Left lobe of liver (tissue), 2 donors: ENCODE data around the gene TSPAN4. TPM values are rescaled to one million over a fixed set of nuclear protein-coding genes. Genes with fewer than 3 reads are reported as not detected.
A peak's percentile ranks its signal among the peaks of the same experiment; 100 is the strongest.

Source experiments
- ATAC-seq: fragments of 200-7000 bp; cut with Tn5 transposase; one replicate; pipeline ENCODE4 v1.9.1; 2020; ENCODE audit warnings: mild to moderate bottlenecking, moderate library complexity
- DNase-seq: peaks from one replicate; pipeline ENCODE4 v3.0.0-alpha.2; 2020; ENCODE audit warnings: low spot score
- total RNA-seq: library from RNA; stranded (reverse); gene quantifications from one replicate; pipeline ENCODE4 v1.2.1, GENCODE V29; 2021
- donor health status: DM: no; HTN: no; CAD: no; lungs with moderate emphysema.
- donor health status: DM: no; HTN: yes; CAD: no.

TSPAN4 gene
- total RNA-seq, 1 donor from 2014 or later, result 17.1 TPM

DNA sequence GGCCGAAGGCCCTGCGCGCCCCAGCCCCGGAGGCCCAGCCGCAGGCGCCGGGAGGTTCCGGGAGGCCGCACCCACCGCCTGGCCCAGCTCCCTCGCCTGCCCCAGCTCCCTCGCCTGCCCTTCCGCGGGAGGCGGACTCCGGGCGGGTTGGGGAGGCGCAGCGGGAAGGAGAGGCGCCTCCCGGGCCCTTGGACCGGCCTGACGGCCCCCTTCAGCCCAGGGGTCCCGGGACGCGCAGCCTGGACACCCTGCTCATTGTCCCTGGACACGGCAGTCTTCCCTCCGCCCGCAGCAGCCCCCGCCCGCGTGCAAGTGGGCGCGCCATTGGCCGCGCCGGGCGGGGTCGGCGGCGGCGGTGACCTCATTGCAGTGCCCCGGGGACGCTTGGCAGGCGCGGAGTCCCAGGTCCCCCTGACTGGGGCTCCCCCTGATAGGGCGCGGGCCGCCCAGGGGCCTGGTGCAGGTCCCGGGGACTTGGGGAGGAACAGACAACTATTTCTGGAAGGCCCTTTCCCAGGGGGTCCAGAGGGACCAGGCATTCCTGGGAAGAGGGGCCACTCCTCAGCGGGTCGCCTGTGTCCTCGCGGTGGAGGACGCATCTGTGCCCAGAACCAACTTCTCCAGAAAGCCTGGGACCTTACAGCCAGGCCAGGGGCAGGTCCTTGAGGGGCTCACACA, 9.4 kb upstream of the TSPAN4 start:
- DNase-seq (peak; percentile 67), ATAC-seq (peak; percentile 15)

- no peak for ATAC-seq
Measured at GRCh38 chr11:833849-834311, 8.8 kb upstream of the TSPAN4 start.

GRCh38 chr11:834371-835316, 8.0 kb upstream of the TSPAN4 start:
- peak; percentile 92 for DNase-seq
- ATAC-seq, result peak; percentile 65

More at GRCh38 chr11:833849-834311, 8.8 kb upstream of the TSPAN4 start:
- no peak for DNase-seq

DNA sequence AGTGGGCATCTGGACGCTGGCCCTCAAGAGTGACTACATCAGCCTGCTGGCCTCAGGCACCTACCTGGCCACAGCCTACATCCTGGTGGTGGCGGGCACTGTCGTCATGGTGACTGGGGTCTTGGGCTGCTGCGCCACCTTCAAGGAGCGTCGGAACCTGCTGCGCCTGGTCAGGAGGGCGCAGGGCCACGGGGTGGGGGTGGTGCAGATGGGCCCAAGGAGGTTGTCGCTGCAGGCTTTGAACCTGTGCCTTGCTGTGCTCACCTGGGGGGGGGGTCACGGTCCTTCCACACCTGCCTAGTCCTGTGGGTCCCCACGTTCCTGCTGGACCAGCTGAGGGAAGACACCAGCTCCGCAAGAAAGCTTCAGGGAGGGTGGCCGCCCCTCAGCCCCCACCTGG, 6.4 kb upstream of the TSPAN4 start:
- ATAC-seq (no peak), DNase-seq (no peak)

GRCh38 chr11:836700-837099, 6.0 kb upstream of the TSPAN4 start:
- DNase-seq (no peak), ATAC-seq (no peak)

DNA sequence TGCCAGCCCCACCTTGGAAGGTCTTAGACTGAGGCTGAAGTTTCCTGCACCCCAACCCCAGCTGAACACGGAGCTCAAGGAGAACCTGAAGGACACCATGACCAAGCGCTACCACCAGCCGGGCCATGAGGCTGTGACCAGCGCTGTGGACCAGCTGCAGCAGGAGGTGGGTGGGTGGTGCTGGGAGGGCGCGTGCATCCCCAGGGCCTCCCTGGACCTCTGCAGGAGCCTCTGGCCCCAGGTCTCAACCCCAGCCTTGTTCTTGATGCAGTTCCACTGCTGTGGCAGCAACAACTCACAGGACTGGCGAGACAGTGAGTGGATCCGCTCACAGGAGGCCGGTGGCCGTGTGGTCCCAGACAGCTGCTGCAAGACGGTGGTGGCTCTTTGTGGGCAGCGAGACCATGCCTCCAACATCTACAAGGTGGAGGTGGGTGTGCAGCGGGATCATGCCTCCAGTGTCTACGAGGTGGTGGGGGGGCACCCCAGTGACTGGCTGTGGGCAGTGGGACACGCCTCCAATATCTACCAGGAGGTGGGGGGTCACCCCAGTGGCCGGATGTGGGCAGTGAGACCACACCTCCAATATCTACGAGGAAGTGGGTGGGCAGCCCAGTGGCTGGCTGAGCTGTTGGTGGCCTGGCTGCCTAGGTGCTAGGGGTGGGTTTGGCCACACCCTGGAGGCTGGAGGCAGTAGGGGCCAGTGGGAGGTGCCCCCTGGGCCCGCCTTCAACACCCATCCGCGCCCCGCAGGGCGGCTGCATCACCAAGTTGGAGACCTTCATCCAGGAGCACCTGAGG, 5.3 kb upstream of the TSPAN4 start:
- no peak for ATAC-seq
- DNase-seq, result no peak

- ATAC-seq (no peak), DNase-seq (no peak)
Measured at GRCh38 chr11:837990-838307, 4.7 kb upstream of the TSPAN4 start.

DNA sequence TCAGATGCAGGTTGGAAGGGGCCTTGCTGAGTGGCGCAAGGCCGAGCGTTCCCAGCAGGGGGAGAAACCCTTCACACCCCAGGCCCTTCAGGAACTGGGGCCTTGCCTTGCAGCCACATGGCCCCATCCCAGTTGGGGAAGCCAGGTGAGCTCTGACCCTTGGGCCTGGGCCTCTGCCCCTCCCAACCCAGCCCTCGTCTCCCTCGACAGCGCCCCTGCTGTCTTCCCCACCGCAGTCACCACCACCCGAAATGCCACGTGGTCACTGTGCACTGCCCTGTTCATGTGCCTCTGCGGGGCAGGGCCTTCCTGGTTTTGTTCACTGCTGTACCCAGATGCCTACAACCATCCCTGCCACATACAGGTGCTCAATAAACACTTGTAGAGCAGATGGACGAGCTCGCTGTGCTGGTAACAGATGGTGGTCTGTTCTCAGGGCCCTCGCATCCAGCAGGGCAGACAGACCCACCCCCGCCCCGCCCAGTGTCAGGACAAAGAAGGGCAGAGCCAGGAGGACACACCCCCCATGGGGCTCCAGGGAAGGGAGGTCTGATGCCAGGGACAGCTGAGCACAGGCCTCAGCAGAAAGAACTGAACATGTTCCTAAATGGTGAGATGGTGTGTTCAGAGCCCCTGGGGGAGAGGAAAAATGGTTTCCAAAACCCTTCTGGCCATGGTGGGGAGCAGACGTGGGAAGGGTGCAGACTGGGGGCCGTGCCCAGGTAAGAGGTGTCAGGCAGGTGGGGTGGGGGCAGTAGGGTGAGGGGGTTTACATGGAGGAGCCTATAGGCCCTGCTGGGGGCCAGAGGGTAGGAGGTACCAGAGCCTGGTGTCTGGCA, 4.0 kb upstream of the TSPAN4 start:
- ATAC-seq, result no peak
- no peak for DNase-seq

- no peak for ATAC-seq
- no peak for DNase-seq
Measured at GRCh38 chr11:839280-839623, 3.4 kb upstream of the TSPAN4 start.

GRCh38 chr11:839875-840617, 2.6 kb upstream of the TSPAN4 start:
- DNase-seq (no peak), ATAC-seq (no peak)

DNA sequence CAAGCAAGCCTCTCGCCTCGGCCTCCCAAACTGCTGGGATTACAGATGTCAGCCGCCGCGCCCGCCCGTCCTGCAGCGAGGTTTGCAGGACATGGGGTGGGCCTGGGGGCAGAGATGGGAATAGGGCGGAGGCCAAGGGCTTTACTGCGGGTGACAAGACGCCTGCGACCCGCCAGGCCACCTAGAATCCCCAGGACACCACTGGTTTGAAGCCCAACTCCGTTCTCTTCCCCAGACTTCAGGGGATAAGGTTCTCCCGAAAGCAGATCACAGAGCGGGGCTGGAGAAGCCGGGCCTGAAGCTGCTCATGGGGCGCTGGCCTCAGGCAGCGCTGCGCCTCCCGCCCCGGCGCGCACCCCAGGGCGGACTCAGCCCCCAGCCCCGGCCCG, 677 bp upstream of the TSPAN4 start:
- DNase-seq, result no peak
- peak; percentile 18 for ATAC-seq

DNA sequence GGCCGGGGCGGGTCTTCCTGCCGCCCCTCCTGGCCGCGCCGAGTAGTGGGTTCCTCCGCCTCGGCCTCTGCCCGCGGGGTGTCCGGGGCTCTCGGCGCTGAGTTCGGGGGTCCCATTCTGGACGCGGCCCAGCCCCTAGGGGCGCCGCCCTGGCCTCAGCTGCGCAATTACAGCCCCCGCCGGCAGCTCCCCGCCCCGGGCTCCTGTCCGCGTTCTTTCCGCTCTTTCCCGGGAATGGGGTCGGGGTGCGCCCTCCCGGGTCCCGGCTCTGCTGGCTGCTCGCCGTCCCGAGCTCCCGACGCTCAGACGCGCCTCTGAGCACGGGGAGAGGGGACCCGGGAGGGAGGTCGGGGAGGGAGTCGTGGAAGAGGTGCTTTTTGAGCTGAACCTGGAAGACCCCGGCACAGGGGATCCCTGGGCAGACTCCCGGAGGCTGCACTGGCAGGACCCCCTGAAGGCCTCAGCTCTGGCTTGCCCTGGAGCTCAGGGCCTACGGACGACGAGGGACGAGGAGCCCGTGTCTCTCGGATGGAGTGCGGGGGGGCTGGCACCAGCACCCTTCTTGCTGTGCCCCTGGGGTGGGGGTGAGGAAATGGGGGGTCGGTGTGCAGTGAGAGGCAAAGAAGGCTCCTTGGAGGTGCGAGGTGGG, 558 bp downstream of the TSPAN4 start:
- DNase-seq (no peak), ATAC-seq (peak; percentile 0)

DNA sequence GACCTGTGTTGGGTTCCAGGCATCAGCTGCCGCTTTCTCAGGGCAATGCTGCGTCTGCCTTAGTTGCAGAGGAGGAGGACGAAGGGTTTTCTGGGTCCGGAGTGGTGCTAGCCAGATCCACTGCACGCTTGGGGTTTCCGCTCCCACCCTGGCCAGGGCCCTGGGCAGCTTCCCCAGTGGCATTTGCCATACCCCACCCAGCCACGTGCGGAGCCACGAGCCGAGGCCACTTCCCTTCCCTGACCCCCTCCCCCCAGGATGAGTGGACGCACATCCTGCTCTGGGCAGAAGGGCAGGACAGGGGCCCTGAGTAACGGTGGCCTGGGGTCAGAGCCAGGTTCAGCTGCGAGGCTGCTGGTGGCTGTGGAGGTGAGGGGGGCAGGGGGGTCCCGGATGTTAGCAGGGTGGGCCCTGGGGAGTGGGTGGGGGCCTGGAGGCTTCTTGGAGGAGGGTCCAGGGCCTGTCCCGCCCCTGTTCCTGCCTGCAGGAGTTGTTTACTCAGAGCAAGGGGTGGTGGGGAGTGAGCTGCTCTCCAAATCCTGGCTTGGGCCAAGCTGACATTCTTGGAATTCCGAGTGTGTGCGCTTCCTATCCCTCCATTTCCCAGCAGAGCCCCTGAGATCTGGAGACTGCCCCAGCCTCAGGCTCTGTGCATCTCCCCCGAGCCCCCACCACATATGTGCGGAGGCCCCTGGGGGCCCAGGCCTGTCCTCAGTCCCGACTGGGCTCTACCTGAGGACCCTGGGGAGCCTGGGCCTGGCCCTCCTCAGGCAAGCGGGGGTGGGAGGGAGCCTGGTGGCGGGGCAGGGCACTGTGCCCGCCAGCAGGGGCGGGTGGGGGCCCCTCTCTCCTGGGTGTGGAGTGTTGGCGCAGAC, 1.4 kb downstream of the TSPAN4 start:
- peak; percentile 87 for DNase-seq

GRCh38 chr11:844693-845644, 2.3 kb downstream of the TSPAN4 start:
- peak; percentile 86 for DNase-seq
- peak; percentile 29 for ATAC-seq

More for the DNA sequence above, 1.4 kb downstream of the TSPAN4 start:
- ATAC-seq, result peak; percentile 33

DNA sequence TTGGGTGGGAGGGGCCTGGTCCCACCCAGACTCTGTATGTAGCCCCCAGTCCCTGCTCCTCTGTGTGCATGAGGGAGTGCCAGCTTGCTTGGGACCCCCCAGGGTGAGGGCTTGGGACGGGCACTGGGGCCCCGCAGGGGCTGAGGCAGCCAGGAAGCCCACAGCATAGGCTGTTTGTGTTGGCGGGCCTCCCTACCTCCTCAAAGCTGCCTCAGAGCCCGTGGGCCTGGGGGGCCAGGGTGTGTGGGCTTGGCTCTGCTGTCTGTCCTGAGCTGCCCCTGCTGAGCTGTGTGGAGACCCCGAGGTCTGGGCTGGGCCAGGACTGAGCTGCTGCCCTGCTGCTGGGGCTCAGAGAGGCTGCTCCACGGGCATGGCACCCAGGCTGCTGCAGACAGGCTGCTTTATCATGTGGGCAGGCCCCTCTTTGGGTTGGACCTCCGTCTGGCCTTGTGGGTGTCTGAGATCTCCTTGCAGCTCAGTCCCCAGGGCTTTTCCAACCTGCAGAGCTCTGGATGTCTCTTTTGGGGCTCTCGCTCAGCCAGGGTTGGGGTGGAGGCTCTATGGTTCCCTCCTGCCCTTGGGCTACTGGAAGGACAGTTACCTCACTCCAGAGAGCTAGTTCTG, 3.3 kb downstream of the TSPAN4 start:
- no peak for DNase-seq

DNA sequence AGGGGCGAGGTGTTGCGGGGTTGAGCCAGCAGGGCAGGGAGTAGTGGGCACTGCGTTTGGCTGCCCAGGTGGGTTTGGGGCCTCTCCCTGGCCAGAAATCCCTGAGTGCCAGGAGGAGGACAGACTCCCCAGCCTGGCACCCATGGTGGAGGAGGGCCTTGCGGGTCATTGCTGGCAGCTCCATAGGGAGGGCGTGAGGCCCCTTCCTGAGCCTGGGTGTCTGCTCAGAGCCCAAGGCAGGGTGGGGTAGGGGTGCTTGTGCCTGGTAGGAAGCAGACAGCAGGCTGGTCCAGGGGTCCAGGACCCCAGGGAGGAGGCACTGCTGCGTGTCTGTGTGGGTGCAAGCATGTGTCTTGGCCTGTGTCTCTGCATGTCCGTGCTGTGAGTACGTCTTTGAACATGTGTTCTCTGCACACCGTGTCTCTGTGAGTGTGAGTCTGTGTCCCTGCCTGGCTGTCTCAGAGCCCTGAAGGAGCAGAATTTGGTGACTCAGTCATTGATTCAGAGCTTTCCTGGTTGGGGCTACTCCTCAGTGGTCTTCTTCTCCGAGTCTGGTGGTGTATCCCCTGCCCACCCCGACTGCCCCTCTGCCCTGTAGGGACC, 3.9 kb downstream of the TSPAN4 start:
- DNase-seq (no peak), ATAC-seq (no peak)

More for the DNA sequence above, 3.3 kb downstream of the TSPAN4 start:
- ATAC-seq, result no peak
